Mesenchymal stem cell (in vitro differentiated cells and primary cell): ENCODE measurements around the gene CFL1.

Experiments
- DNase-seq: peaks from one replicate; pipeline ENCODE4 v3.0.0-alpha.2; 2013
- H2AFZ ChIP-seq: one replicate; pipeline ENCODE4 v1.6.1; 2013; ENCODE audit warnings: low read depth, mild to moderate bottlenecking, control low read depth, inconsistent platforms, low read length, moderate library complexity
- H2AK5ac ChIP-seq: 2 replicates; pipeline ENCODE4 v1.6.1; 2013; ENCODE audit warnings: low read length, moderate library complexity, mild to moderate bottlenecking, inconsistent platforms; ENCODE audit not compliant: severe bottlenecking
- H2BK120ac ChIP-seq: one replicate; pipeline ENCODE4 v1.6.1; 2013; ENCODE audit warnings: low read depth, mild to moderate bottlenecking, inconsistent platforms, low read length, moderate library complexity
- H2BK12ac ChIP-seq, 2 experiments: one replicate each; pipeline ENCODE4 v1.6.1; 2013; ENCODE audit warnings: inconsistent platforms in 2 of 2, low read length in 2 of 2, mild to moderate bottlenecking in 2 of 2, moderate library complexity in 2 of 2, control low read depth in 1 of 2
- H2BK15ac ChIP-seq: one replicate; pipeline ENCODE4 v1.6.1; 2013; ENCODE audit warnings: mild to moderate bottlenecking, low read depth, inconsistent platforms; ENCODE audit not compliant: poor library complexity, severe bottlenecking
- H2BK5ac ChIP-seq: 2 replicates; pipeline ENCODE4 v1.6.1; 2013; ENCODE audit warnings: low read depth, mild to moderate bottlenecking, low read length, control low read depth, inconsistent platforms; ENCODE audit not compliant: poor library complexity, severe bottlenecking
- H3K14ac ChIP-seq, 2 experiments: one replicate each; pipeline ENCODE4 v1.6.1; 2013; ENCODE audit warnings: inconsistent platforms in 2 of 2, low read length in 2 of 2, control low read depth in 1 of 2, mild to moderate bottlenecking in 1 of 2, moderate library complexity in 1 of 2
- H3K18ac ChIP-seq, 2 experiments: one replicate each; pipeline ENCODE4 v1.6.1; 2013; ENCODE audit warnings: inconsistent platforms in 2 of 2, low read length in 2 of 2, control low read depth in 1 of 2, low read depth in 1 of 2, mild to moderate bottlenecking in 1 of 2
- H3K23ac ChIP-seq, 2 experiments: one replicate each; pipeline ENCODE4 v1.6.1; 2013; ENCODE audit warnings: inconsistent platforms in 2 of 2, low read length in 2 of 2, mild to moderate bottlenecking in 2 of 2, moderate library complexity in 2 of 2, control low read depth in 1 of 2
- H3K27ac ChIP-seq: 2 replicates; pipeline ENCODE4 v1.5.1; 2013; ENCODE audit warnings: mild to moderate bottlenecking, moderate library complexity, low read length, control low read depth, inconsistent platforms; ENCODE audit not compliant: poor library complexity, severe bottlenecking
- H3K27me3 ChIP-seq, 2 experiments: 2 replicates each; pipeline versions ENCODE4 v1.6.1 to v1.7.0; 2013; ENCODE audit warnings: low read length in 2 of 2, mild to moderate bottlenecking in 2 of 2, moderate library complexity in 2 of 2, control low read depth in 1 of 2, inconsistent platforms in 1 of 2; ENCODE audit not compliant: control insufficient read depth in 1 of 2, insufficient read depth in 1 of 2
- H3K36me3 ChIP-seq, 2 experiments: 2 replicates each; pipeline versions ENCODE4 v1.6.1 to v1.7.0; 2013; ENCODE audit warnings: low read length in 2 of 2, control low read depth in 1 of 2, inconsistent platforms in 1 of 2, low read depth in 1 of 2, mild to moderate bottlenecking in 1 of 2; ENCODE audit not compliant: insufficient read depth in 2 of 2, control insufficient read depth in 1 of 2
- H3K4ac ChIP-seq, 2 experiments: one replicate each; pipeline ENCODE4 v1.6.1; 2013; ENCODE audit warnings: inconsistent platforms in 2 of 2, low read length in 2 of 2, mild to moderate bottlenecking in 2 of 2, moderate library complexity in 2 of 2, control low read depth in 1 of 2, low read depth in 1 of 2
- H3K4me1 ChIP-seq: 2 replicates; pipeline ENCODE4 v1.6.1; 2013; ENCODE audit warnings: low read depth, low read length, control low read depth; ENCODE audit not compliant: control insufficient read depth, insufficient read depth
- H3K4me2 ChIP-seq: 2 replicates; pipeline ENCODE4 v1.6.1; 2013; ENCODE audit warnings: low read length, mild to moderate bottlenecking, inconsistent platforms; ENCODE audit not compliant: poor library complexity, severe bottlenecking
- H3K4me3 ChIP-seq, 2 experiments: 2 replicates each; pipeline versions ENCODE4 v1.5.1 to v1.7.0; 2013; ENCODE audit warnings: low read length in 2 of 2, mild to moderate bottlenecking in 2 of 2, control low read depth in 1 of 2, low read depth in 1 of 2; ENCODE audit not compliant: insufficient read depth in 1 of 2
- H3K79me1 ChIP-seq: replicated peaks from 2 replicates; pipeline ENCODE4 v1.6.1; 2013; ENCODE audit warnings: mild to moderate bottlenecking, control low read depth, low read length, inconsistent platforms; ENCODE audit not compliant: poor library complexity, severe bottlenecking
- H3K9ac ChIP-seq: 2 replicates; pipeline ENCODE4 v1.7.0; 2013; ENCODE audit warnings: mild to moderate bottlenecking, low read length, moderate library complexity
- H3K9me3 ChIP-seq: 2 replicates; pipeline ENCODE4 v1.7.0; 2013; ENCODE audit warnings: mild to moderate bottlenecking, low read length; ENCODE audit not compliant: control insufficient read depth
- H4K8ac ChIP-seq: one replicate; pipeline ENCODE4 v1.6.1; 2013; ENCODE audit warnings: inconsistent platforms, mild to moderate bottlenecking, low read length, moderate library complexity
- H4K91ac ChIP-seq: one replicate; pipeline ENCODE4 v1.6.1; 2013; ENCODE audit warnings: mild to moderate bottlenecking, low read length, inconsistent platforms
- WGBS: methylation state at CpG from one replicate; pipeline ENCODE4 v1.1.7; 2013; ENCODE audit warnings: mixed read lengths; 5-methylcytosine and 5-hydroxymethylcytosine counted together

Gene CFL1

DNA sequence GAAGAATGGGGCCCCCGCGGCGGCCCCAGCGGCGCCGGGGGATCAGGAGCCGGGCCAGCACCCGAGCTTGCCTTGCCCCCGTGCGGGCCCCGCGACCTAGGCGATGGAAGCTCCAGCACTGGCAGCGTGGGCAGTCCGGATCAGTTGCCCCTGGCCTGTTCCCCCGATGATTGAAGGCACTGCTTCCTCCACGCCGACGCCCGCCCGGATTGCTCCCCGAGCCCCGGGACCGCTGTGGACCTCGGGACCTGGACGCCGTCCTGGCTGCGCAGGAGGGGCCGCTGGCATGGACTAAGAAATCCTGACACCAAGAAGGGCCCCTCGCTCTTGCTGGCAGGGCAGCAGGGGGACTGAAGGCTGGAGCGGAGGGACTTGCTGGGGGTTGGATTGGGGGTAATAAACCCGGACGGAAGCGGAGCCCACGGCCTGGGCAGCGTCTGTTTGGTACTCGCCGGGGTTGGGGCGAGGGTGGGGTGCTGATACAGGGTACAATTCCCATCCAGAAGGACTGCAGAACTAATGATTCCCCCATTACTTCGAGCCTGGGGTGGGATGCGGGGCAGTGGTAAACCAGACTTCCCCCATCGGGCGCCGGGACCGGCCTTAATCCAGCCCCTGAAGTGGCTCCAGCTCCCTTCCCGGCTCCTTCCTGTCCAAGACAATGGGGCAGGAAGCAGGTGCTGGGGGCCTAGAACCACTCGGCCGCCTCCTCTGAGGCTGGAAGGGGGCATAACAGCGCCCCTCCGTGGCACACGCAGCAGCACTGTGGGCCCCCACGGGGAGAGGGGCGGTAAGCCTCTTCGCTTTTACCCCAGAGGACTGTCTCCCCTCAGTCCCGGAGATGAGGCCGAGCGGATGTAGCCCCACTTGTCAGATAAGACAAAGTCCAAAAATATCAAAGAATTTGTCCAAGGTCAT is 33.5 kb upstream of the CFL1 start:
- peak overlapping the region; percentile 82 to 97 for H3K4ac ChIP-seq
- H3K4me2 ChIP-seq: peak overlapping the region; percentile 97
- no peak overlapping the region for H2AFZ ChIP-seq
- H4K8ac ChIP-seq: peak overlapping the region; percentile 29
- H3K4me3 ChIP-seq: peak overlapping the region; percentile 63 to 84
- peak overlapping the region; percentile 9 for H2AK5ac ChIP-seq
- no peaks in the 10 kb centered on the region for H3K27me3 ChIP-seq
- H3K18ac ChIP-seq: peak overlapping the region; percentile 94 to 96
- H3K4me1 ChIP-seq: peaks cover 47% of the 10 kb centered on the region
- peak overlapping the region in 1 of 2 experiments; percentile 84 for H3K23ac ChIP-seq
- peak overlapping the region; percentile 5 to 68 for H3K14ac ChIP-seq
- H2BK5ac ChIP-seq: no peak overlapping the region
- H4K91ac ChIP-seq: peak overlapping the region; percentile 93
- H2BK12ac ChIP-seq: peak overlapping the region in 1 of 2 experiments; percentile 74
- no peak for DNase-seq
- H2BK15ac ChIP-seq: peak overlapping the region; percentile 80
- H3K9me3 ChIP-seq: no peaks in the 10 kb centered on the region
- peak overlapping the region; percentile 73 for H3K27ac ChIP-seq
- peaks cover 5% of the 10 kb centered on the region for H3K79me1 ChIP-seq
- WGBS: 2% methylated on average over 49 of the region's 57 CpGs
- H3K36me3 ChIP-seq: peaks cover 46% of the 10 kb centered on the region in 2 experiments
- H3K9ac ChIP-seq: peak overlapping the region; percentile 94
- peak overlapping the region; percentile 91 for H2BK120ac ChIP-seq

- Histone ChIP-seq H4K8ac (peak within 1 kb of the TSS; percentile 87), H2BK5ac (no peak within 1 kb of the TSS), H3K18ac (peak within 1 kb of the TSS; percentile 94 to 96), H3K27ac (peak within 1 kb of the TSS; percentile 79), H3K4me3 (peak within 1 kb of the TSS; percentile 63 to 87), H3K27me3 (no peaks in the 10 kb centered on the region), H3K23ac (peak within 1 kb of the TSS; percentile 22 to 84), H3K36me3 (peaks cover 46% of the 10 kb centered on the region in 2 experiments), H3K9me3 (no peaks in the 10 kb centered on the region), H2AFZ (peak within 1 kb of the TSS; percentile 29), H3K4me1 (peaks cover 43% of the 10 kb centered on the region), H3K4ac (peak within 1 kb of the TSS; percentile 39 to 97), H2BK12ac (peak within 1 kb of the TSS; percentile 51 to 74), H4K91ac (peak within 1 kb of the TSS; percentile 93), H2BK15ac (peak within 1 kb of the TSS; percentile 97), H3K79me1 (peaks cover 7% of the 10 kb centered on the region), H3K4me2 (peak within 1 kb of the TSS; percentile 97), H3K14ac (peak within 1 kb of the TSS; percentile 5 to 98), H3K9ac (peak within 1 kb of the TSS; percentile 94), H2AK5ac (peak within 1 kb of the TSS; percentile 34), H2BK120ac (peak within 1 kb of the TSS; percentile 91)
- under 1% methylated on average over 90 of the region's 94 CpGs for WGBS
- DNase-seq: peak; percentile 97
Observed at GRCh38 chr11:65890324-65891218, 32.6 kb upstream of the CFL1 start, which contains the start of gene CCDC85B. Gene CCDC85B, plus strand, starts transcription at chr11:65890673. Its CDS starts 111 bp downstream, at chr11:65890784.

- Histone ChIP-seq H3K4ac (peak within 1 kb of the TSS; percentile 72 to 82), H3K9ac (peak within 1 kb of the TSS; percentile 94), H3K79me1 (peaks cover 23% of the 10 kb centered on the region), H2AK5ac (peak within 1 kb of the TSS; percentile 47), H2BK120ac (peak within 1 kb of the TSS; percentile 67), H3K9me3 (no peaks in the 10 kb centered on the region), H3K23ac (peak within 1 kb of the TSS; percentile 43 to 45), H2BK12ac (peak within 1 kb of the TSS; percentile 41 to 74), H3K27me3 (no peaks in the 10 kb centered on the region), H2AFZ (peak within 1 kb of the TSS; percentile 33), H2BK15ac (peak within 1 kb of the TSS; percentile 36), H3K14ac (peak within 1 kb of the TSS in 1 of 2 experiments; percentile 68), H3K4me2 (peak within 1 kb of the TSS; percentile 94), H3K18ac (peak within 1 kb of the TSS; percentile 82 to 93), H3K4me1 (peaks cover 38% of the 10 kb centered on the region), H4K8ac (peak within 1 kb of the TSS; percentile 88), H2BK5ac (peak within 1 kb of the TSS; percentile 80), H3K27ac (peak within 1 kb of the TSS; percentile 98), H4K91ac (peak within 1 kb of the TSS; percentile 95), H3K4me3 (peak within 1 kb of the TSS; percentile 70 to 87), H3K36me3 (peaks cover 51 to 53% of the 10 kb centered on the region in 2 experiments)
- WGBS: under 1% methylated on average over 44 of the region's 57 CpGs
- peak; percentile 98 for DNase-seq
Observed at GRCh38 chr11:65888163-65888814, 30.3 kb upstream of the CFL1 start, which contains the start of gene FIBP. Gene FIBP, minus strand, starts transcription at chr11:65888471. Its CDS starts 53 bp downstream, at chr11:65888418.
